Esophagus (tissue), 2 donors: ENCODE measurements around the gene CPNE5. TPM values are rescaled to one million over a fixed set of nuclear protein-coding genes. Genes with fewer than 3 reads are reported as not detected.
A peak's percentile ranks its signal among the peaks of the same experiment; 100 is the strongest.

ENCODE experiments used
- H3K27ac ChIP-seq, 2 donors: one replicate each; pipeline ENCODE4 v1.5.1; 2013; ENCODE audit warnings: low read depth in 2 of 2, mild to moderate bottlenecking in 2 of 2, inconsistent platforms in 1 of 2, low read length in 1 of 2, moderate library complexity in 1 of 2
- H3K27me3 ChIP-seq, 2 donors: one replicate each; pipeline ENCODE4 v1.6.1; 2013; ENCODE audit warnings: low read length in 2 of 2, control low read depth in 1 of 2, mild to moderate bottlenecking in 1 of 2; ENCODE audit not compliant: insufficient read depth in 2 of 2, control insufficient read depth in 1 of 2
- H3K36me3 ChIP-seq, 2 donors: one replicate each; pipeline ENCODE4 v1.6.1; 2013; ENCODE audit warnings: low read length in 1 of 2; ENCODE audit not compliant: control insufficient read depth in 2 of 2, insufficient read depth in 2 of 2
- H3K4me1 ChIP-seq, 2 donors: one replicate each; pipeline ENCODE4 v1.6.1; 2013; ENCODE audit warnings: low read length in 1 of 2; ENCODE audit not compliant: control insufficient read depth in 2 of 2, insufficient read depth in 2 of 2
- H3K4me3 ChIP-seq, 2 donors: one replicate each; pipeline ENCODE4 v1.5.1; 2013; ENCODE audit warnings: low read length in 2 of 2, mild to moderate bottlenecking in 2 of 2, low read depth in 1 of 2, moderate library complexity in 1 of 2
- H3K9me3 ChIP-seq, 2 donors: one replicate each; pipeline ENCODE4 v1.6.1; 2013; ENCODE audit warnings: mild to moderate bottlenecking in 2 of 2, low read depth in 1 of 2, low read length in 1 of 2, moderate library complexity in 1 of 2; ENCODE audit not compliant: control insufficient read depth in 2 of 2, insufficient read depth in 1 of 2
- WGBS, 2 donors: extraction: QIAGEN DNeasy Blood & Tissue Kit; methylation state at CpG; one replicate each; pipeline ENCODE4 v1.1.7; 2013; 5-methylcytosine and 5-hydroxymethylcytosine counted together
- polyA plus RNA-seq, 2 donors: library from polyadenylated mRNA; stranded (reverse); fragments of 200-250 nt; gene quantifications; one replicate each; pipeline ENCODE4 v1.2.3, GENCODE V29; 2013
- donor health status: healthy with polysubstance abuse.
- donor health status: Bipolar disorder and iron deficiency.

Gene CPNE5
- polyA plus RNA-seq, 2 donors: 0.73 to 0.81 TPM

- H3K4me1 ChIP-seq: peaks cover 0 to 4% of the 10 kb centered on the region in 2 donors
These were observed 8.7 kb upstream of the CPNE5 start for GRCh38 chr6:36847991-36848390.

GRCh38 chr6:36847152-36847551 is 7.9 kb upstream of the CPNE5 start:
- H3K9me3 ChIP-seq: no peaks in the 10 kb centered on the region
- H3K27me3 ChIP-seq: no peaks in the 10 kb centered on the region
- WGBS, 2 donors: 89 to 92% methylated on average over 4 of the region's 4 CpGs
- no peaks in the 10 kb centered on the region for H3K36me3 ChIP-seq
- H3K4me1 ChIP-seq: peaks cover 0 to 4% of the 10 kb centered on the region in 2 donors
- no peak overlapping the region for H3K27ac ChIP-seq
- no peak overlapping the region for H3K4me3 ChIP-seq

More at GRCh38 chr6:36847991-36848390, 8.7 kb upstream of the CPNE5 start:
- WGBS, 2 donors: 88 to 95% methylated on average over 6 of the region's 6 CpGs
- Histone ChIP-seq H3K36me3 (no peaks in the 10 kb centered on the region), H3K27ac (no peak overlapping the region), H3K27me3 (no peaks in the 10 kb centered on the region), H3K4me3 (no peak overlapping the region), H3K9me3 (no peaks in the 10 kb centered on the region)

DNA sequence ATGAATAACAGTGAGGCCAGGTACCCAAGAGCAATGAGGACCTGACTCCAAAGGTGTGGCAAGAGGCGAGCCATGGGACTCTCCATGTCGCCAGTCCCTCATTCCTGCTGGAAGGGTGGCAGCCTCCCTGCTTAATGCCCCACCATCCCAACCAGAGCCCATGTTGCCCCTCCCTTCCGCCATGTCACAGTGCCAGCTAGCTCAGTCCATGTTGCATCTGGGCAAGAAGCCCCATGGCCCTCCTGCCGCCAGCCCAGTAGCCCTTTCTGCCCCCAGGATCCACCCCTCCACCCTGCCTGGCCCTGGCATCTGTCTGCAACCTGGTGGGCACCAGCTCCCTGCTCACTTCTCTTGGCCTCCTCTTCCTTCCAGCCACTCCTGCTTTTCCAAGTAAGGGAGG is 6.0 kb upstream of the CPNE5 start:
- WGBS, 2 donors: 79 to 94% methylated on average over 4 of the region's 4 CpGs
- Histone ChIP-seq H3K4me1 (peaks cover 0 to 10% of the 10 kb centered on the region in 2 donors), H3K4me3 (no peak overlapping the region), H3K27ac (no peak overlapping the region), H3K9me3 (no peaks in the 10 kb centered on the region), H3K27me3 (no peaks in the 10 kb centered on the region), H3K36me3 (no peaks in the 10 kb centered on the region)

DNA sequence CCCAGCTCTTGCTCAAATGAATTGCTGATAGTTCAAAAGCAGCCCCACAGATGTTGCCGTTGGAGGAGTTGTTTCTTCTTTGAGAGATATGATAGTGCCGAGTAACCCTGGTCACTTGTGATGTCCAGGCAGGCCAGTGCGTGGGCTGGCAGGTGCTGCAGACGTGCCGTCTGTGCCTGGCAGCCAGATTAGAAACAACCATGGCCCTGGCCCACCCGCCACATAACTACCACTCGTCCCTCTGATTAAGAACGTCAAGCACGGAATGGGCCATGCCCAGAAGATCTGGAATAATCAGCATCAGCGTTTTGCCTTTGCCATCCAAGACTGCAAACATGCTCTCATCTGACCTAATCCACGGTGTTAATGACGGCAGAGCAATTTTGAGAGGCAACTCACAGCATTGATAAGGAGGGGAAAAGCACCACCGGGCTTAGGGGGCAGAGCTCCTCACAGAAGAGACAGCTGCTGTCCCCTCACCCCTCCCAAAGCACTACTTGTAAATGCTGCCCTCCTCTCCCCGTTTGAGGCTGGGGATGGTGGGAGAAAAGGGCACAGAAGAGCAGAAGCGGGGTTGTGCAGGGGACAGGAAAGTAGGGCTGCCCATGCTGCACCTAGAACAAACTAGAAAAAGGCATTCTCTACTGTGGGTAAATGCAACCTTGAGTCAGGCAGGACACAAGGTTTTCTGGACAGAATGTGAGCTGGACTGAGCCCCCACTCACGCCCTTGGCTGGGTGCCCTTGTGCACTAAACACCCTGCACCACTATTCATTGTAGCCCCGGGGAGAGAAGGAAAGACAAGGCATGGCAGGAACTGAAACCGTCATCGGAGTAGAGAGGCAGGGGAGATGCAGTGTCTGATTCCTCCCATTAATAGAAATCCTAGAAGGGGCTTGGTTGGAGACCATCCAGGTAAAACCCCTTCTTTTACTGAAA is 5.3 kb upstream of the CPNE5 start:
- Histone ChIP-seq H3K27ac (no peak overlapping the region), H3K4me1 (peaks cover 4 to 14% of the 10 kb centered on the region in 2 donors), H3K9me3 (no peaks in the 10 kb centered on the region), H3K36me3 (no peaks in the 10 kb centered on the region), H3K4me3 (no peak overlapping the region), H3K27me3 (no peaks in the 10 kb centered on the region)
- WGBS, 2 donors: 76 to 77% methylated on average over 19 of the region's 19 CpGs

- Histone ChIP-seq H3K27me3 (no peaks in the 10 kb centered on the region), H3K27ac (no peak overlapping the region), H3K9me3 (no peaks in the 10 kb centered on the region), H3K36me3 (no peaks in the 10 kb centered on the region), H3K4me1 (peaks cover 8 to 14% of the 10 kb centered on the region in 2 donors), H3K4me3 (no peak overlapping the region)
- WGBS, 2 donors: 60 to 67% methylated on average over 4 of the region's 4 CpGs
These were observed 3.9 kb upstream of the CPNE5 start for GRCh38 chr6:36843170-36843569.

DNA sequence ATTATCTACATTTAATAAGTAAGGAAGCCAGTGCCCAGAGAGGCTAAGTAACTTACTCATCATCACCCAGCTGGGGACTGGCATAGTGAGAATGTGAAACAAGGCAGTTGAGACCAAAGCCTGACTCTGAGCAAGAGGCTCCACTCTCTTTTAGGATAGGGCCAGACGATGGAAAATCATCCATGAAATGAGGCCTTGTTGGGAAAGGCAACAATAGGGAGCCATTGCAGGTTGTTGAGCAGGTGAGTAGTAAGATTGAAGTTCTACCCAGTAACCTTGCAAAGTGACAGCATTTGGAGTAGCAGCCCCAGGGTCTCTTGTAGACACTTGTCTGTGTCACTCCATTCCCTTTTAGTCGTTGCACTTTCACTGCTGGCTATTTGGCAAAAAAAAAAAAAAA is 2.5 kb upstream of the CPNE5 start:
- Histone ChIP-seq H3K36me3 (no peaks in the 10 kb centered on the region), H3K4me1 (peaks cover 8 to 14% of the 10 kb centered on the region in 2 donors), H3K27ac (no peak overlapping the region), H3K4me3 (no peak overlapping the region), H3K9me3 (no peaks in the 10 kb centered on the region), H3K27me3 (no peaks in the 10 kb centered on the region)
- 81 to 88% methylated on average over 2 of the region's 2 CpGs for WGBS, 2 donors

- Histone ChIP-seq H3K4me3 (peak overlapping the region in 1 of 2 donors; percentile 45), H3K36me3 (no peaks in the 10 kb centered on the region), H3K27me3 (no peaks in the 10 kb centered on the region), H3K9me3 (no peaks in the 10 kb centered on the region), H3K27ac (no peak overlapping the region), H3K4me1 (peaks cover 8 to 14% of the 10 kb centered on the region in 2 donors)
- WGBS, 2 donors: 12 to 23% methylated on average over 31 to 44 of the region's 44 CpGs
These were observed 1.5 kb upstream of the CPNE5 start for GRCh38 chr6:36840432-36841403.

- Histone ChIP-seq H3K9me3 (no peaks in the 10 kb centered on the region), H3K27me3 (no peaks in the 10 kb centered on the region), H3K4me3 (peak overlapping the region; percentile 24 to 45), H3K36me3 (no peaks in the 10 kb centered on the region), H3K27ac (no peak overlapping the region), H3K4me1 (peaks cover 8 to 14% of the 10 kb centered on the region in 2 donors)
- 1% methylated on average over 25 to 70 of the region's 70 CpGs for WGBS, 2 donors
These were observed 646 bp upstream of the CPNE5 start for GRCh38 chr6:36839749-36840431.

DNA sequence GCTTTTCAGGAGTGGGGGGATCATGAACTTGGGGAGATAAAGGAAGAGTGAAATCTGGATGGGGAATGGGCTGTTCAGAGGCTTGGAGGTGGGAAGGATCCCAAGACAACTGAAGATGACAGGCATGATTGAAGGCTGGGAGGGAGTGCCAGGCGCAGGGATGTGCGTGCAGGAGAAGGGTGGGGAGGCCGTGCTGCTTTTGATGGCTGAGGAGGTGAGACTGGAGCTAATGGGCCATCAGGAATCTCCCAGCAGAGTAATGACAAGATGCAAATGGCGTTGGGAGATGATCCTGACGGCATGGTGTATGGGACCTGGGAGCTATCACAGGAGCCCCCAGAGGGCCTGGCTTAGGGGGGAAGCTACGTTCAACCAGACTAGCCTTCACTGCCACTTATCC is 1.6 kb downstream of the CPNE5 start:
- H3K9me3 ChIP-seq: no peaks in the 10 kb centered on the region
- no peak overlapping the region for H3K27ac ChIP-seq
- no peaks in the 10 kb centered on the region for H3K36me3 ChIP-seq
- 94 to 96% methylated on average over 6 of the region's 6 CpGs for WGBS, 2 donors
- H3K27me3 ChIP-seq: no peaks in the 10 kb centered on the region
- H3K4me1 ChIP-seq: peaks cover 8 to 10% of the 10 kb centered on the region in 2 donors
- H3K4me3 ChIP-seq: no peak overlapping the region
